ENCODE results near the gene RELL1.
A peak's percentile ranks its signal among the peaks of the same experiment; 100 is the strongest.

The RELL1 gene

GRCh38 chr4:37635155-37635554 is 51.0 kb downstream of the RELL1 start:
- DNase-seq (ENCODE audit: low spot score): no peak

GRCh38 chr4:37634180-37634579 is 52.0 kb downstream of the RELL1 start:
- DNase-seq (ENCODE audit: low spot score): no peak

DNA sequence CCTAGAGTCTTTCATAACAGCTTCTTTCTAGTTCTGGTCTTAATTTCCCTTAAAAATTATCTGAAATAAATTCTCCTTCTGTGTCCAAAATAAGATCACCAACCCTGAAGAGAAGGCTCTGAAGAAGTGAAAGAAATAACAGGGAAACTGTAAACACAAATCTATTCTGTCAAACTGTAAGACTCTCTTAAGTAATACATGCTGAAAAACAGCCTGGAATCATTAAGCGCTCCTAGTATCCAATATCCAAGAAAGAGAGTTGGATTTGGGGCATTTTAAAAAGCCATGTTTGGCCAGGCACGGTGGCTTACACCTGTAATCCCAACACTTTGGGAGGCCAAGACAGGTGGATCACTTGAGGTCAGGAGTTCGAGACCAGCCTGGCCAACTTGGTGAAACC is 53.3 kb downstream of the RELL1 start:
- no peak for DNase-seq (ENCODE audit: low spot score)

DNA sequence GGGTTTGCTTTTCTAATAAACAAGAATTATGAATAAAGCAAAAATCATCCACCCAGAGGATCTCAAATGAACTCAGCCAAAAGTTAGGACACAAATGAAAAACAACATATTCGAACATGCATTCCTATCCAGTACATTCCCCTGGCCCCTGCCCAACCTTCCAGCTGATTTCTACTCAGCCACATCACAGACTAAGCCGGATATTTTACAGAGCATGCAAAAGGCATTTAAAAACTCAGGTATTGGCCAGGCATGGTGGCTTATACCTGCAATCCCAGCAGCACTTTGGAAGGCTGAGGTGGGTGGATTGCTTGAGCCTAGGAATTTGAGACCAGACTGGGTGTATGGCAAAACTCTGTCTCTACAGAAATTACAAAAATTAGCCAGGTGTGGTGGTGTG is 54.6 kb downstream of the RELL1 start:
- no peak for DNase-seq (ENCODE audit: low spot score)

DNA sequence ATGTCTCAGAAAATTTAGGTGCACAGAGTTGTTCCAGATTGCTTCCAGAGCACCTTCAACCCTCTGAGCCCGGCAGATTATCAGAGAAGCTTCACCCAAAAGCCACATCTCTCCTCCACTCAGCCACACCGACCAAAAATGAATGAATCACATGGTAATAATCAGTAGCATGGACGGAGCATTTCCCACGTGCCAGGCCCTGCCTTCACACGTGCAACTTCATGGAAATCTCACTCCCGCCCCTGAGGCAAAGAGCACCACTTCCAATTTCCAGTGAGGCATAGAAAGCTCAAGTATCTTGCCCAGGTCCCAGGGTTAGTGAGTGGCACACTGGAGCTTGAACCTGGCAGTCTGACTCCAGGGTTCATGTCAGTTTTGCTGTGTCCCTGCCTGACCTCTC is 56.5 kb downstream of the RELL1 start:
- no peak for DNase-seq (ENCODE audit: low spot score)

DNA sequence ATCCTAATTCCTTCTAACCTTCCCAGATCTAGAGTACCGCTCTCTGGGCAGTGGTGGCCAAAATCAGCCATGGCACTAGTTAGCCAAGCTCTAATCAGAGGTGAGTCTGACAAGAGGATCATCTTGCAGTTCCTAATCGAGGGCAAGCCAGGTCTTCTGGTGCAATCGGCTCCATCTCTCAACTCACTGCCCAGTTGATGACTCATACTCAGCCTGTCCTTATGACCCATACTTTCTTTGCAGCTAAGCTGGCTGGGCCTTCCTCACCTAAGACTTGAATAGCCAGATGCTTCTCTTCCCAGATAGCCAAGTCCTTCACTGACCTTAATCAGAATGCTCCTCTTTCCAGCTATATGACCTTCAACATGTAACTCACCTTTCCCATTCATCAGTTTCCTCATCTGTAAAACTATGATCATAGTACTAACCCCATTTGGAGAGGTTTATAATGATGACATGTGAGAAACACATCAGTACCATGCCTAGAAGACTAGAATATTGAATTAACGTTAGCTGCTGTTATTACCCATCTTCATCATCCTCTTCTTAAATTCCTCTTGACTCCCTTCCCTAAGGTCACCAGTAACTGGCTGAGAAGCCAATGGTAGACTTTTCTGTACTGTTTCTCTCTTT is 57.1 kb downstream of the RELL1 start:
- no peak for DNase-seq (ENCODE audit: low spot score)

DNA sequence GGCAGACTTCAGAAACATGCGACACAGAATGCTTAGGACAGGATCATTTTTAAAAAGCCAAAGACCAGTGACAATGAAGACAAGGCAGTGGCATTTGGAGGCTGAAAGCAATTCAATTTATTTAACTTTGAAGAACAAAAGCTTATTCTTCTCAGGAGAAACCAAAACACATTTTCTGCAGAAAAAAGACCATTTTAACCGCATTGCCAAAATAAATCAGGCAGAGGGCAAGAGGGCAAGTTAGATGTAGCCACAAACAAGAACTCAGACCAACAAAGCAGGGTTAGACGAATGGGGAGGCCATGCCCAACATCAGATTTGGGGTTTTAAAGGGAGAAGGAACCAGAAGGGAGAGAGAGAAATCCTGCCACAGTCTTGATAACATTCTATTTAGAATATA is 58.9 kb downstream of the RELL1 start:
- DNase-seq (ENCODE audit: low spot score): no peak

DNA sequence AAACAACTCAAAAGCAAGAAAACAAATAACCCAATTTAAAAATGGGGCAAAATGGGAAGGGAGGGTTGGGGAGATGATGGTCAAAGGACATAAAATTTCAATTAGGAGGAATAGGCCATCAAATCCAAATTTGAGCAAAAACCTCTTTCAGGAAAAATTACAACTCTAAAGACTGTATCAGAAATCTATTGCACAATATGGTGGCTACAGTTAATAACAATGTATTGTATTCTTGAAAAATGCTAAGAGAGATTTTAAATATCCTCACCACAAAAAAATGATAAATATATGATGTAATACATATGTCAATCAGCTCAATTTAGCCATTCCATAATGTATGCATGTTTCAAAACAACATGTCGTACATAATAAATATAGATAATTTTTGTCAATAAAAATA is 60.7 kb downstream of the RELL1 start:
- no peak for DNase-seq (ENCODE audit: low spot score)

GRCh38 chr4:37623940-37624339 is 62.2 kb downstream of the RELL1 start:
- DNase-seq (ENCODE audit: low spot score): no peak

DNA sequence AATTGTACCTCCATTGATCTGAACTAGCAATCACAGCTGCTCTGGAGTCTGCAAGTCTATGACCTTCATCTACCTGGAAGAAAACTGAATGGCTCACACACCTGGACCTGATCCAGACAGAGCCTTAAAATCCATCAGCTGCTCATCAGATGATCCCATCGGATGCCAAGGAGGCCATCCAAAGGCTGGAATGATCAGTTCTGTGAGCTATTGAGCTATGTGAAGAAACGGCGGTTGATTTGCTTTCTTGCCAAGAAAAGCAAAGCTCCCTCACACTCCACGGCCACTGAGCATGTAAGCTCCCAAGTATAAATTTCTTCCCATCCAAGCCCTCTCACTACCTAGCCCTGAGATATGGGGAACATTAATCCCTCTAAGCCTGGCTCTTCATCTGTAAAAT is 63.1 kb downstream of the RELL1 start:
- DNase-seq (ENCODE audit: low spot score): no peak

- no peak for DNase-seq (ENCODE audit: low spot score)
Observed at GRCh38 chr4:37620176-37620575, 66.0 kb downstream of the RELL1 start.

DNA sequence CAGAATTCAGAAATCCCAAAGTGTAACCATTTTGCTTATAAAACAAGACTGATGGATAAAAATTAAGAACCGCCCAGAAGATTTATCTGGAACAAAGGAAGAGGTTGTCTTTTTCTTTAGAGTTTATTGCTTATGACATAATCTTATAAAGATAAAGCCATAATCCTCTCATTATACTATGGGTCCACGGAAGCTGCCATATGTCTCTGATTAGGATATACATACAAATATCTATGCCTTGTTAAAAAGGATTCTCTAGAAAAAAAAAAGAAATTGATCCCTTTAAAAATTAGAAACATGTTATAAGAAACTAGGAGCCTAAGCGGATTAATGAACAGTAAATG is 70.5 kb downstream of the RELL1 start:
- no peak for DNase-seq (ENCODE audit: low spot score)

DNA sequence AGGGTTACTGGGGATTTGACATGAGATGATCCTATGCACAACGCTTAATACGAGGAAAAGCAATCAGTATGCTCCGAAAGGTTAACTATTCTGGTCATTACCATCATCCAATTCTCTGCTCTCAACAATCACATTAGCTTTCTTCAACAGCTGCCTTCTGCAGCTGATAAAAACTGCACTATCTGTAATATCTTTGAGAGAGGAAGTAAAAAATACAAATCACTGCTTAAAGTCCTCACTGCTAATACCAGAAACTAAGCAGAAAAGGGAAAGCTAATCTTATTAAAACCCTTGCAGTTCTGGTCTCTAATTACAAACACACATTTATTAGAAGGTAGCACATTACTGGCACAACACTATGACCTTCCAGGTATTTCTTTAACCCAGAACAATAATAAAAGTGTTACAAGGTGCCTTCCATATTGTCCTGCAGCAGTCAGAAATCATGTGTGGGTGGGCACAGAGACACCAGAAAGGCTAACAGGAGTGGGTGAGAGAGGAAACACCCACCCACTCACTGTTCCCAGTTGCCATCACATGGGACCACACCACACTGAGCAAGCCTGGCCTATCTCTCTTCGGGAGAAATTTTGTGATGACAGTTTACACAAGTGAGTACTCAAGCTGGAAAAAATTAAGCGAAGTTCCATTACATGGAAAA is 71.0 kb downstream of the RELL1 start:
- peak; percentile 61 for DNase-seq (ENCODE audit: low spot score)

- no peak for DNase-seq (ENCODE audit: low spot score)
Observed at GRCh38 chr4:37612811-37613210, 73.4 kb downstream of the RELL1 start.

DNA sequence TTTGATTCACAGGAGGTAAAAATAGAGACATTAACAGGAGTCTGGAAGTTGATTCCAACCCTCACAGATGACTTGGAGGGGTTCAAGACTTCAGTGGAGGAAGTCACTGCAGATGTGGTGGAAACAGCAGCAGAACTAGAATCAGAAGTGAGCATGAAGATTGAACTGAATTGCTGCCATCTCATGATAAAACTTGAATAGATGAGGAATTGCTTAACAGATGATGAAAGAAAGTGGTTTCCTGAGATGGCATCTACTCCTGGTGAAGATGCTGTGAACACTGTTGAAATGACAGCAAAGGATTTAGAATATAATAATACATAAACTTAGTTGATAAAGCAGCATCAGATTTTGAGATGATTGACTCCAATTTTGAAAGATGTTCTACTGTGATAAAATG is 76.5 kb downstream of the RELL1 start:
- DNase-seq (ENCODE audit: low spot score): no peak

GRCh38 chr4:37607018-37607417 is 79.2 kb downstream of the RELL1 start:
- no peak for DNase-seq (ENCODE audit: low spot score)

GRCh38 chr4:37605843-37606565 is 80.2 kb downstream of the RELL1 start:
- DNase-seq (ENCODE audit: low spot score): no peak

DNA sequence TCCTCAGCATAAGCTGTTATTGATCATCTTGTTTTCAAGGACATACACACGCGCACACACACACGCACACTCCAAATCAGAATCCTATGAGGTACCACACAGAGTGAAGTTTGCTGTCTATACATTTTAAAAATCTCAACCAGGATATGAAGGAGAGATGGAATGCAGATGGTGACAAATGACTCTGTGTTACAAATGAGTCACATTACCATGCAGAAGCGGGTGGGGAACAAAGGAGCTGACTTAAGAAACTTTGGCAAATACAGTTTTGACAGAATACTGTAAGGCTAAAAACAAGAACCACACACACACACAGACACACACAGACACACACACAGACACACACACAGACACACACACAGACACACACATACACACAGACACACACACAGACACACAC is 81.7 kb downstream of the RELL1 start:
- no peak for DNase-seq (ENCODE audit: low spot score)

- no peak for DNase-seq (ENCODE audit: low spot score)
Observed at GRCh38 chr4:37603711-37604110, 82.5 kb downstream of the RELL1 start.

DNA sequence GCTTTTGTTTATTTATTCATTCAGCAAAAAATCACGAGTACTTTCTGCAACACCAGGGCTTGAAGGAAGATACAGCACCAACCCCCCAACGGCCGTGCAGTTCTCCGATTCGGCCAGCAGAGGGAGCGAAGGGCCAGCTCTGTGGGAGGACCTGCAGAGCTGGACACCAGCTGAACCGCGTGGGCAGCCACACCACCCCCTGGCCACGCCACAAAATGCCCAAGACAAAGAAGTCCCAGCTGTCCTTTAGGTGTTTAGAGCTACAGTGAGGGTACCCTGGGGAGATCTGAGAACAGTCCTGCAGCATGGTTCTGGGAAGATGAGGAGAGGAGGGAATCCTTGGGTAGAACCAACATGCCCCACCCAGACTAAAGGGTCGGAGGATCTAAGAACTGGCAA is 83.1 kb downstream of the RELL1 start:
- DNase-seq (ENCODE audit: low spot score): peak; percentile 88

GRCh38 chr4:37602454-37603069 is 83.6 kb downstream of the RELL1 start:
- no peak for DNase-seq (ENCODE audit: low spot score)

DNA sequence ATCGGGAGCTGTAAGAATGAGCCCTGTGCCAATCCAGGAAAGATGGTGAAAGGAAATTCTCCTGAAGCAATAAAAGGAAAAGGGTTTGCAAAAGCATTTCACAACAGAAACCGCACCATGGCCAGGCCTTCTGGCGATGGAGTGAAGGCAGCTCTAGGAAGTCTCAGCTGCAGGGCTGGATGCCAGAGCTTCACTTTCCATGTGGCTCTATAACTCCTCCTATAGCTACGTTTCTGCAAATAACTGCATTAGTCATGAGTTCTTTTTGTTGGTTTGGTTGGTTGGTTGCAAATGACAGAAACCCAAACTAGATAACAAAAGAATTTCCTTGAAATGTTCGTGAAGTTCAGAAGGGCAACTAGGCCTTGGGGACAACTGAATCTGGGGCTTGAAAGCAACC is 84.6 kb downstream of the RELL1 start:
- DNase-seq (ENCODE audit: low spot score): no peak

DNA sequence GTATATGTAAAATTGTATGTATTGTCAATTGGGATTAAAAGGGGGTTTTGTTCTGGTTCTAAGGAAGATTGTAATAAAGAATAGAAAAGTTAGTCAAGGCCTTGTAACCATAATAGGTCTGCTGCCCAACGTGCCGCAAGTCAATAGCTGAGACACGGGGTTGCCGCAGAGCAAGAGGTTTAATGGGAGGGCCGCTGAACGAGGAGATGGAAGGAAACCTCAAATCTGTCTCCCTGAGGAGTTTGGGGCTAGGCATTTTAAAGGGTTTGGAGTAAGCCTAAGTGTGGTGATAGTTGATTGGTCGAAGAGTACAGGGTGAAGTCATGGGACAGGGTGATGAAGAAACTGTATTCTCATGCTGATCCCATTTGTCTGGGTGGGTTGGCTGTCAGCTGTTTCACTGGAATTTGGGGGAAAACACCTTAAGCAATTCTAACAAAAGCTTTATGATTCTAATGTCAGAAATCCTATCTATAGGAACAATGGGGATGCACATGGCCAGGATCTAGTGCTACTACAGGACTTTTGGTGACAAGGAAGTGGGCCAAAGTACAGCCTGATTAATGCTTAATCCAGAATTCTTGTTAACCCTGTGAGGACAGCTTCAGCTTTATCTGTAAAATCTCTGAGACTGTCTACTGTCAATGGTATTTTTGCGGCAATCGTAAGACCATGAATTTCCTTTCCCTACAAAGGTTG is 86.9 kb downstream of the RELL1 start:
- DNase-seq (ENCODE audit: low spot score): no peak
